Cardiac fibroblast (primary cell): ENCODE measurements around the gene GNAT3.
A peak's percentile ranks its signal among the peaks of the same experiment; 100 is the strongest.

Experiments
- DNase-seq, 2 donors: peaks; one replicate each; pipeline versions ENCODE4 v3.0.0 to v3.0.0-alpha.2; 2010; ENCODE audit warnings: low read depth in 2 of 2
- H3K4me3 ChIP-seq, 2 donors: replicated peaks in 1 of 2; 1 replicate in 1 of 2; 2 replicates in 1 of 2; pipeline ENCODE4 v1.5.1; 2011; ENCODE audit warnings: low read depth in 2 of 2, low read length in 2 of 2, mild to moderate bottlenecking in 2 of 2, moderate library complexity in 1 of 2
- TF ChIP-seq, protein P1 (sequence below): IDR thresholded peaks from one replicate; pipeline ENCODE4 v1.5.1; 2011; ENCODE audit warnings: low read depth, mild to moderate bottlenecking, low read length, inconsistent platforms

The GNAT3 gene

DNA sequence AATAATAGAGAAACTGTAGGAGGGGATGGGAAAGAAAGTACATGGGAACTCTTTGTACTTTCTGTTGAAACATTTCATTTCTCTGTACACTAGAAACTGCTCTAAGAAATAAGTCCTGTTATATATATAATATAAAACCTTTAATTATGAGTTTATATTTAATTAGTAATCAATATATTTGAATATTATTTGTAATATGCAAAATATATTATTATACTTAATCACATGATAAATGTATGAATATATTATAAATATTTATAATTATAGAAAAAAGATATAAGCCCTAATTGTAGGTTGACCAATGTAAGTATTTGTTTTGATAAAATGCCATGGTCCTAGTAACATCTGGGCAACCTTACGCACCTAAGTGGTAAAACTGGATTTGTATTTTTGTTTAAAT, 51.0 kb downstream of the GNAT3 start:
- no peak overlapping the region for H3K4me3 ChIP-seq
- no peak for DNase-seq
- TF ChIP-seq, protein P1, sequence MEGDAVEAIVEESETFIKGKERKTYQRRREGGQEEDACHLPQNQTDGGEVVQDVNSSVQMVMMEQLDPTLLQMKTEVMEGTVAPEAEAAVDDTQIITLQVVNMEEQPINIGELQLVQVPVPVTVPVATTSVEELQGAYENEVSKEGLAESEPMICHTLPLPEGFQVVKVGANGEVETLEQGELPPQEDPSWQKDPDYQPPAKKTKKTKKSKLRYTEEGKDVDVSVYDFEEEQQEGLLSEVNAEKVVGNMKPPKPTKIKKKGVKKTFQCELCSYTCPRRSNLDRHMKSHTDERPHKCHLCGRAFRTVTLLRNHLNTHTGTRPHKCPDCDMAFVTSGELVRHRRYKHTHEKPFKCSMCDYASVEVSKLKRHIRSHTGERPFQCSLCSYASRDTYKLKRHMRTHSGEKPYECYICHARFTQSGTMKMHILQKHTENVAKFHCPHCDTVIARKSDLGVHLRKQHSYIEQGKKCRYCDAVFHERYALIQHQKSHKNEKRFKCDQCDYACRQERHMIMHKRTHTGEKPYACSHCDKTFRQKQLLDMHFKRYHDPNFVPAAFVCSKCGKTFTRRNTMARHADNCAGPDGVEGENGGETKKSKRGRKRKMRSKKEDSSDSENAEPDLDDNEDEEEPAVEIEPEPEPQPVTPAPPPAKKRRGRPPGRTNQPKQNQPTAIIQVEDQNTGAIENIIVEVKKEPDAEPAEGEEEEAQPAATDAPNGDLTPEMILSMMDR: no peak

DNA sequence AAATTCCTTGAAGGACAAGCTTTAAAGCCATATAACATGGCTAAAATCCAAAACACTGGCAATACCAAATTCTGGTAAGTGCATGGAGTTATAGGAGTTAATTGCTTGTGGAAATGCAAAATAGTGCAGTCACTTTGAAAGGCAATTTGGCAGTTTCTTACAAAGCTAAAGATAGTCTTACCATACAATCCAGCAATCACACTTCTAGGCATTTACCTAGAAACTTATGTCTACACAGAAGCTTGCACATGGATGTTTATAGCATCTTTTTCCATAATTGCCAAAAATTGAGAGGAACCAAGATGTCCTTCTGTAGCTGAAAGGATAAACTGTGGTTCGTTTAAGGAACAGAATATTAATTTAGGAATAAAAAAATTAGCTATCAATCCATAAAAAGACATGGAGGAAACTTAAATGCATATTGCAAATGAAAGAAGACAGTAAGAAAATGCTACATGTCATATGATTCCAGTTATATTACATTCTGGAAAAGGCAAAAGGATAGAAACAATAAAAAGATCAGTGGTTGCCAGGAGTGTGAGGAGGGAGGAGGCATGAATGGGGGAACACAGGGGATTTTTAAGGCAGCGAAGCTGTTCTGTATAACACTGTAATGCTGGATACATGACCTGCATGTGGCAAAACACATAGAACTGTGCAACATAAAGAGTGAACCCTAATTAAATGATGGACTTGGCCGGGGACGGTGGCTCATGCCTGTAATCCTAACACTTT, 51.9 kb downstream of the GNAT3 start:
- no peak overlapping the region for H3K4me3 ChIP-seq
- TF ChIP-seq, protein P1: no peak
- DNase-seq: no peak

DNA sequence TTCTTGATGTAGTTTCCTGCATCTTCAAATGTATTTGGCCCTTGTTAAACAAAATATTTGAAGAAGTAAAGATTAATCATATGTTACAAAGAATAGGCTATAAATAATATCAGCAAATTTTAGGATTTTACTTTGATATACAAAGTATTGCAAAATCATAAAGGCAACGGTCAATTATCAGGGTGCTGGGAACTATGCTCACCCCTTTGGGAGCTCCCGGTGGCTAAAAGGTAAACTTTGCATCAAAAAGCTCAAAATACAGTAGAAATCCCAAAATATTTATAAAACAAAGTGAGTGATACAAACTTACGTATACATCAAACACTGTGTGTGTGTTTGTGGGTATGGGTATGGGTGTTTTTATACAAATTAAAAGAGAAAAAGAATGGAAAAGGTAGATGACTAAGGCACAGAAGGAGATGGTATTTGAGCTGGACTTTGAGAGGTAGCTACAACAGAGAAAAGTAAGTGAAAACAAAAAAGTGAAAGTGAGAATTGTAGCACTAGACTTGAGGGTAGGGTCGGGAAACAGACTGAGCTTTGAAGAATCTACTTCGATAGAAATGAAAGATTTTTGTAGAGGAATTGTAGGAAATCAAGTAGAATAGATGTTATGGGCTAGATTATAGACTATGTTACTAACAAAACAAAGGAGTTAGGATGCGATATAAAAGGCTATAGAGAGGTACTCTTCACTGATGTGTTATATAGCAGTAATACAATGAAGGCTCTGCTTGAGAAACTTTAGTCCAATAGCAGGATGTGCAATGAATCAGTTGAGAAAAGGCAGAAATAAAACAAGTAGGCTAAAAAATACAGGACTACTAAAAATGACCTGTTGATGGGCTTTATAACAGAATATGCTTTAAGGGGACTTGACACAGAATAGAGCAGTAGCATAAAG, 52.8 kb downstream of the GNAT3 start:
- no peak for DNase-seq
- H3K4me3 ChIP-seq: no peak overlapping the region
- TF ChIP-seq, protein P1: no peak

DNA sequence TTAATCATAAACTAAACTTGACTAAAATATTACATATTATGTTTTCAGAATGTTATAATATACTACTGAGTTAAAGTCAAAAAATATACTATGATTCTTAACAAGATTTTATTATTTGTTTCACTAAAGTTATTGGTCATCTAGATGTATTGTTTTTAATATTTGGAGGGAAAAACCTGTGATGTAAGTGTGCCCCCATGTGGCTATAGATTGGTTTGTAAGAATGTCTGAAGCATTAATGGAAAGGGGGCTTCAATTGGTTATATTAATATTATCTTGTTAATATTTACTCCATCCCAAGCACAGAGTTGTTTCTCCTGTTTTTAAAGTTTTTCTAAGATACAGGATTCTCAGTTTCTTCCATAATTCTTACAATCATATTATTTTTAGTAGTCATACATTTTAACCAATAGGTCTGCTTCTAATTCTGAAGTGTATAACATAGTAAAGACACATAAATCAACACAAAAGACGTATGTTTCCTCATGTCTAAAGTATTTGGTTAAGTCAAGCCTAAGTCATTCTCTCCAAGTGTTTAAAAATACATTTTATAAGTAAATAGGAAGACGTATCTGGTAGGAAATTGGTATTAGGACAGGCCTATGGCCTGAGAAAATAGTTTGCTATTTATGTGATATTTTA, 58.0 kb downstream of the GNAT3 start:
- TF ChIP-seq, protein P1: peak; percentile 44
- H3K4me3 ChIP-seq: no peak overlapping the region
- DNase-seq: peak; percentile 55 to 62

DNA sequence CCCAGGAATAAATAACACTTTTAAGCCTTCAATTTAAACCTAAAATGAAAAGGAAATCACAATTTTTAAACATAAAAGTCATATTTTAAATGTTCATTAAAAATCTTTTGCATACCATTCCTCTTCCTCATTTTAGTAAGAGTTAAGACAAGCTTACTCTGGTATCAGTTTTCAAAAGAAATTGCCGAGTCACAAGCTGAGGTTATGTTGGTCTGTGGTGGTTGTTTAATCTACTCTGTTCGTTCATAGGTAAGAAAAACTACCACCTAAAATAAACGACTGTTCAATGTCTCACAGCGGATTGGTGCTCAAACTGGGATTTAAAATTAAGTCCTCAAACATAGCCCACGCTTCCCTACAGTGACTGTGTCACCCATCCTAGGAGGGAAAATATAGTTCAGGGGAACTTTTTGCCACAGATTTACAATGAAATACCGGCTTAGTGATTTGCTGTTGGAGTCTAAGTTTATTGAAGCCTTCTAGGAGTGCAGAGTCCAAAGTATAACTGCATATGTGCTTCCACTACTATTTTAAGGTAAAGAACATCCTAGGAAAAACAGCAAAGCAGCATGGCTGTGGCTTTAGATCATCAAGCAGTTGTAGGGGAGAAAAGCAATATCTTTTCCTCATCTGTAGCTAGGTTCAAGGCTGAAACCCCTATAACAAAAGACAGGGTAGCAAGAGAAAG, 61.1 kb downstream of the GNAT3 start:
- no peak overlapping the region for H3K4me3 ChIP-seq
- DNase-seq: peak; percentile 18 to 48
- TF ChIP-seq, protein P1: no peak

DNA sequence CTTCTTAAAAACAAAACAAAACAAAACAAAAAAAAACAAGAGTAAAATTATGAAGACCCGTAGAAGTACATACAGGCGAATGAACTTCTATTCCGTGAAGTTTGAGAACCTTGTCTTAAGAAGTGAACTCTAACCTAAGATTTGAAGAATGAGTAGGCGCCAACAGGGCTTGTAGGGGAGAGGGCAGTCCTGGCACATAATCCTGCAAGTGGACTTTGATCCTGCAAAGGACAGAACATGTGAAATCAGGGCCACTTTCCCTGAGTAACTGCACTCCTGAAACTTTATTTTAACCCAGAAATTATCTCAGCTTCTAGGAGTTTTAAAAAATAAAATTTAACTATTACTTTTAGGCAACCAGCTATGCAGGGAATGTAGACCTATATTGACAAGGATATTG, 62.0 kb downstream of the GNAT3 start:
- DNase-seq: no peak
- no peak overlapping the region for H3K4me3 ChIP-seq
- TF ChIP-seq, protein P1: no peak
